SHP77 (cell line): ENCODE results near the gene SPP1.

ENCODE experiments used
- DNase-seq, 2 experiments: peaks; one replicate each; lab custom pipeline; 2025; lab: John Stamatoyannopoulos, UW

The SPP1 gene

DNA sequence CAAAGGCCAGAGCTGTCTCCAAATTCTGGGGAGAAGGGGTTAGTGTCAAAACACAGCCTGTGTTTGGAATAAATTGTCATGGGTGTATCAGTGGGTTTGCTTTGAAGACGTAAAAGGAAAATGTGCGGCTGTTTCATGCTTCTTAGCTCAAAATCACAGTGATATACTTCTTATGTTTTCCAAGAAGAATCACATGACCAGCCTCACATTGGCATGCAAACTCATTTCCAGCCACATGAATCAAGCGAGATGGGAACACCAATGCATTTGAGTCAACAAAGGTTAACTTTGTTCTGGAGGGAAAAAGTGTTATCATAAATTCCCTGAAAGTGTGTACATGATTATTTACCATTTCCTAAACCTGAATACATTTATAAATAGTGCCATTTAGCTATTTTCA is 19.0 kb upstream of the SPP1 start:
- DNase-seq, result no peak

DNA sequence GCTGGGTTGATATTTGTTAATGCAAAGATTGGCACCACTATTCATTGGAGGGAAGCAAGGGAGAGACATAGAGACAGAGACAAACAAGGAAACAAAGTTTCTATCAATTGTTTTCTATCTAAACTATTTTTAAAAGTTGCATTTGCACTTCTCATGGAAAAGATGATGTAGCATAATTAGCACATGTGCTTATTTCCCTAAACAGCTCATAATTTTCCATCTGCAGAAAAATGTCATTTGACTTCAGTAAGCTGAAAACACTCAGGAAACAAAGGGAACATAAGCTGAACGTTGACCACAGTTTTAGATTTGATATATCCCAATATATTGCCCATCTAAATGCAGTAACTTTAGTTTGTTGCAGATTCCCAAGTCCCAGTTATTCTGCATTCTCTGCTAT is 18.5 kb upstream of the SPP1 start:
- no peak for DNase-seq

DNA sequence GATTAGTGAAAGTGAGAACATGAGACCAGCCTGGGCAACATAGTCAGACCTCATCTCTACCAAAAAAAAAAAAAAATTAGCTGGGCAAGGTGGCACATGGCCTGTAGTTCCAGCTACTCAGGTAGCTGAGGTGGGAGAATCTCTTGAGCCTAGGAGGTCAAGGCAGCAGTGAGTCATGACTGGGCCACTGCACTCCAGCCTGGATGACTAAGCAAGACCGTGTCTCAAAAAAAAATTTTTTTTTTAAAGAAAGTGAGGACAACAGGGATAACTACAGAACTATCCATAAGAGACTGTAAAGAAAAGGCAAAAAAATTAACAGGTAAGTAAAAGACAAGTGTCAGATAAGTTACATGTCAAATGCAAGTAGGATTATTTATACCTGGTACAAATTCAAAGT is 13.5 kb upstream of the SPP1 start:
- no peak for DNase-seq

DNA sequence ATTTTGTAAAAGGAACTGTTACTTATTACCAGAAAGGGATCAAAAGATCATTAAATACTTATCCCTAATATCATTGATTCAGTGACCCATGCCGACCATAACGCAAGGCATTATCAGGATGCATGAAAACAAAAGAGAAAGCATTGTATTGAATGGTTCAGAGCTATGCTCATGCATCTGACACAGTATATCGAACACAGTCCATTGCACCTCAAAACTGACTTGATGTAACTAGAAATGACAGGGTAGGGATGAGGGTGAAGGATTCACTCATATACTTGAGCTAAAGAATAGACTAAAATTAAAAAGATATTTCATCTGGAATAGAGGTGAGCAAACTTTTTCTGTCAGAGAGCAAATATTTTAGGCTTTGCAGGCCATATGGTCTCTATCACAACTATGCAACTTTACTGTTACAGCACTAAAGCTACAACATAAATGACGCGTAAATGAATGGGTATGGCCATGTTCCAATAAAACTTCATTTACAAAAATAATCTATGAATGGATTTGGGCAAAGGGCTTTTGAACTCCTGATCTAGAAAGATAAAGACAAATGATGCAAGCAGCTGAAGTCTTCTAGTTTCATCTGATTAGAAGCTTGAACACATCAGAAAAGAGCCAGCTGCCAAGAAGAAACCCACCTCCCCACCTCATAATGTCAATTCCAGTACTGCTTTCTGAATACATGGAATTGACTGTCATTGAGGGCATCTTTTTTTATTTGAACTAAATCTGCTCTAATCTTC is 12.9 kb upstream of the SPP1 start:
- DNase-seq, result no peak

DNA sequence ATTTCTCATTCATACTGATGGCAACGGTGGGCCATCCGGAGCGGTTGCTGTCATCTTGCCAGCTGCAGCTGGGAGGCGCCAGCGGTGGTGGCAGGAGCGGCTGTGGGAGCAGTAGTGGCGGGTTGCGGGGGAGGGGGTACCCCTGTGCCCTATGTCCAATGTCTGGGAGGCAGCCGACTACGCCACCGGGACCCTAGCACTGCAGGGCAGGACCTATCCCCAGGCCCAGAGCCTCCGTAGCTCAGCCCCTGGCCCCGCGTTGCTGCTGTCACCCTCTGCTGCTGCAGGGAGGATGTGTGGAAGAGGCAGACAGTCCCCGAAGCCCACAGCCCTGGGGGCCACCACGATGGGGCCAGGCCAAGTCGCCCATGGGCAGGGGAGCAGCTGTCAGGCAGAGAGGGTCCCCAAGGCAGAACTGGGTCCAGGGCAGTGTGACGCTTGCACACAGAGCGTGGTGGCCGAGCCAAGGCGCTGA is 10.0 kb upstream of the SPP1 start:
- DNase-seq, result no peak

DNA sequence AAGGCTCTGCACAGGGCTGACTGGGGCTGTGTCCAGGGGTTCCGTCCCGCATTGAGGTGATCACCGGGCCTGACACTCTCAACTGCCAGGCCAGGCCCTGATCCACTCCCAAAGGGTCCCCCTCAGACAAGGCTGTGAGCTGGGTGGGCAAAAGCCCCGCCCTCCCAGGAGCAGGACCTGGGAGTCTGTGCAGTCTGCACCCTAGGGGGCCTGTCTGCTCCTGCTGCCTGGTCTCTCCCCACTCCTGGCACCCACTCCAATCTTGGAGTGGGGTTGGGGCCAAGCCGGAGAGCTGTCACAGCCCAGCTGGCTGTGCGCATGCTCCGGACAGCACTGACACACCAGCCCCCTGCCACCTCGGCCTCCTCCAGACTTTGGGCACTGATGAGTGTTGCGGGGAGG is 9.4 kb upstream of the SPP1 start:
- DNase-seq, result no peak

DNA sequence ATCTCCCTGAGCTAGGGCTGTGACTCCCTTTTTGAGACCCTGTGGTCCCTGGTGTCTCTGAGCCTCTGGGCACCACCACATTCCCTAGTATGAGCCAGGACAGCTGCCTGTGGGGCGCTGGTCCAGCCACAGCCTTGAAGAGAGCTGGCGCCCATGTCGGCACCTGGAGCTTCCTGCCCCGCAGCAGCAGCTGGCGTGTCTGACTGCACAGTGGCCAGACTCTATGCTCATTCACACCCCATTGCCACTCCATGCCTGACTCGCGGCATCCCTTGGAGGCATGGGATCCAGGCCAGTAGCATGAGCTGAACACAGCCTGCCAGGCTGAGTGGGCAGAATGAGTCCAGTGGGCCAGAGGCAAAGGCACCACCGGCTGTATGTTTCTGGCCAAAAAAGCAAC is 8.3 kb upstream of the SPP1 start:
- DNase-seq, result peak; percentile 27 to 64

DNA sequence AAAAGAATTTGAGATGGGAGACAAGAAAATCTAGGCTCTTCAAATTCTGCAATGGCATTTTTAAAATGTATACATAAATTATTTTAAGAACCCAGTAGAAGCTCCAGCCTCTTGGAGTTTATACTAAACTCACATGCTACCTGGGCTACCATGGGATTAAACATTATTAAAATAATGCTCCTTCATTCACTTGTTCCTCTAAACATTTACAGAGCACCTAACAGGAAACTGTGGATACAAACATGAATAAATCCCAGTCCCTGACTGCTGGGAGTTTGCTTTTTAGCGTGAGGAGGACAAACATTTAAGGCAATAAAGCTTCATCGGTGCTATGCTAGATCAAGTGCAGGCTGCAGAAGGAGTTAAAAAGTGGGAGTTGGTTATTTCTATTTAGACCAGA is 5.4 kb upstream of the SPP1 start:
- no peak for DNase-seq

DNA sequence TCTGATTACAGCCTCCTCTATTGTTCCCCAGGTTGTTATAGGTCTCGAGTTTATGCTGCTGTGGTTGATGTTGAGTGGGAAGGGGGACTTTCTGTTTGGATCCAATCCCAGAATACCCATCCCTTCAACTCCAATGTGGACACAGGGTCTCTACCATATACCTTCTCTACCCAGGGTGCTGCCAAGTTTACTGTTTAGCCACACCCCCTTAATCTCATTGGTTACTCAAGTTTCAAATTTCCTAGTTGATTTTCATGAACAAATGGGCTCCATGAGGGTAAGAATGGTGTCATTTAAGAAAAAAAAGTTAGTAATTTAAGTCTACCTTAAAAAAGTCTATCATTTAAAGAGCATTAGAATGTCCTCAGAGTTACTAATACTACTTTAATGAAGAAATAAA is 3.6 kb upstream of the SPP1 start:
- DNase-seq, result peak in 1 of 2 experiments; percentile 28

DNA sequence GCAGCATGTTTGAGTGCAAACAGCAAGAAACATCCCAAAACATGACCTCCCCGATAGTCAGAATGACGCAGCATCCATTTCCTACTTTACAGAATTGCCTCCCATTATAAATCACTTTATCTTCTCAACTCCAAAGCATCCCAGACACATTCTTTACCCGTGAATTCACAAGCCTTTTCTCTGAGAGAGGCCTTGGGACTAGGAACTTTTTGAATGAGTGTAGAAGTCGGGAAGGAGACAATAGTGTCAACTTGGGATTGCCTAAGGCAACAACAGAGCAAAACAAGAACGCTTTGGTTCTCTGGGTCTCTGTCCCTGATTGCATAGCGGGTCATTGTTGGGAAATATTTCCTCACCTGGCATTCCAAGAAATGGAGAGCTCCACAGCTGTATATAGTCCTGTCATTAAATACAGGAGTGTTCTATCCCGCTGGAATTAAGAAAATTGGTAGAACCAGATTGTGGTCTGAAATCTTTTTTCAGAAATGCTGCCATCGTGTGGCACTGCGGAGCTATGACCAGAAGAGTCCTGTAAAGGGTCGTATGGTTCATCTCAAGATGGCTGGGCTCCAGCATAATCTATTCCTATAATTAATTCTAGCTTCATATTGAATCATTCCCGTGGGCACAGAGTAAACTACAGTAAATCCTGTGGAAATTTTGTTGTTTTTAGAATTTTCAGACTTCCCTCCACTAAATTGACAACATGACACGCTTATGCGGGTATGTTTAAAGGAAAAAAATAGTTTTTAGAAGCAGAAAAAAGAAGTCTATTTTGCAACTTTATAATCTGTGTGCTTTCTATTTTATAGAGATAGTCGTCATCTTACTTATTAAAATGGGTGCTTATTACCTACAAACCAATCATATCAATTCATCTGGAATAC is 2.0 kb upstream of the SPP1 start:
- peak; percentile 77 to 86 for DNase-seq

DNA sequence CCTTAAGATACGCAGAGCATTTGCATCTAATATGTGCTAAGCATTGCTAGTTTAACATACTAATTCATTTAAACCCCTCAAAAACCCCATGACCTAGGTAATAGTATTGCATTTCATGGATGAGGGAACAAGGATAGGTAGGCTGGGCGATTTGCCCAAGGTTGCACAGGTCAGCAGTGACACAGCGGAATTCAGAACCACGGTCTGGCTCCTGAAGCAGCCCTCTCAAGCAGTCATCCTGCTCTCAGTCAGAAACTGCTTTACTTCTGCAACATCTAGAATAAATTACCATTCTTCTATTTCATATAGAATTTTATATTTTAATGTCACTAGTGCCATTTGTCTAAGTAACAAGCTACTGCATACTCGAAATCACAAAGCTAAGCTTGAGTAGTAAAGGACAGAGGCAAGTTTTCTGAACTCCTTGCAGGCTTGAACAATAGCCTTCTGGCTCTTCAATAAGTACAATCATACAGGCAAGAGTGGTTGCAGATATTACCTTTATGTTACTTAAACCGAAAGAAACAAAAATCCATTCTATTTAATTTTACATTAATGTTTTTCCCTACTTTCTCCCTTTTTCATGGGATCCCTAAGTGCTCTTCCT is 555 bp upstream of the SPP1 start:
- DNase-seq, result peak; percentile 66 to 79

DNA sequence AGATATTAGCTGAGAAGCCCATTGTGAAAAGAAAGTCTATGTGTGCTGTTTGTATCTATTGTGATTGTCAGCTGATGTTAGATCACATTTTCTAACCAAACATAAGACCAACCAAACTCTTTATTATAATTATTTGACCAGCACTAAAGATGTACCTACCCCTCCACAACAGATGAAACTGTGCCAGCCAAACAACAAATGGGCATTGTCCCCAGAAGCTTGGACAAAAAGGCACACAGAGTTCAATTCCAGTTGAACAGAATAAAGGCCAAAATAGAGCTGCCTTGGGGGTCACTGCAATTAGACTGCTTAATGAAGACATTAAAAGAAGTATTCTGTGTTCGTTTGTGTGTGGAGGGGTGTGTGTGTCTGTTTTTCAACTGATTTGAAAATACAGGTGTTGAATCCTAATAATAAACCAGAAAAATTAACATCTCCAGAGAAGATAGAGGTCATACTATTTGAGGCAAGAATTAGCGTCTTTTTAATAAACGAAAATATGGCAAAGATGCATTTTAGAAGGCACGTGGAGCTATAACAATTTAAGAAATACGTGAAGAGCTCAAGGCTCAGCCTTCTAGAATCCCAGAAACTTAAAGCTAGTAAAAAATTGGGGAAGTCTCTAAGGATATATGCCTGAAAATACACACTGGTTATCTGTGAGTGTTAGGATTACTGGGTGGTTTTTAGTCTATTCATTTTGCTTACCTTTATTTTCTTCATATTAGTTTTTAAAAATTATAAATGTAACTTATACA is 2.2 kb downstream of the SPP1 start:
- no peak for DNase-seq

DNA sequence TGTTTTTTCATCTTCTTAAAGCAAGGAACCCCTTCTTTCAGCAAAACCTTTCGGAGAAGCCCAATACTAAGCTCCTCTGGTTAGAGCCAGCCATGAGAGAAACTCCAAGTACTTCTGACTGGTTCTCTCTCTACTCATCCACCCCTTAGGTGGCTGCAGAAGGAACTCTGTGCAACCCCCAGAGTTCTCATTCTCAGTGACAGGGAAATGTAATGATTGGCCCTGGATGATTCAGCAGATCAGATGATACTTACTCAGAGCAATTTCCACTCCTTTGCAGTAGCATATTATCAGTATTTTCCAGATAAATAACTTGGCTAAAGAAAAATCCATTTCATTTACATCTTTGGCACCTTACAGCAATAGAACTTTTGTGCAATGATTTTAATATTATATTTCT is 3.2 kb downstream of the SPP1 start:
- DNase-seq, result no peak

DNA sequence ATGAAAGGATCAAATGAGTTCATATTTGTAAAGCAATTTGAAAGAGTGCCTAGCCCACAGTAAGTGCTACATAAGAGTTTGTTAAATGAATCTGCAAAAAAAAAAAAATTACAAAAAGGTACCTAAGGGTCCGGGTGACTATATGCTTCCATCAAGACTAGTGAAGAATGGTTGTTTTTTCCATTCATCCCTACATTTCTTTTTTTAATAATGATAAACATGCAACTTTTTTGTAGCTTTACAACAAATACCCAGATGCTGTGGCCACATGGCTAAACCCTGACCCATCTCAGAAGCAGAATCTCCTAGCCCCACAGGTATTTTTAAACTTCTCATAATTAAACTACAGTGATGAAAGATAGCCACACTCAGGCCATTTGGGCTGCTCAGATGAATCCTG is 4.3 kb downstream of the SPP1 start:
- no peak for DNase-seq

DNA sequence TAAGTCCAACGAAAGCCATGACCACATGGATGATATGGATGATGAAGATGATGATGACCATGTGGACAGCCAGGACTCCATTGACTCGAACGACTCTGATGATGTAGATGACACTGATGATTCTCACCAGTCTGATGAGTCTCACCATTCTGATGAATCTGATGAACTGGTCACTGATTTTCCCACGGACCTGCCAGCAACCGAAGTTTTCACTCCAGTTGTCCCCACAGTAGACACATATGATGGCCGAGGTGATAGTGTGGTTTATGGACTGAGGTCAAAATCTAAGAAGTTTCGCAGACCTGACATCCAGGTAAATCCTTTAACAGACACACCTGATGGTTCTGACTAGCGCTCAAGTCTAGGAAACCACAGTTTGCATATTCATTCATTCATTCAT is 6.0 kb downstream of the SPP1 start:
- DNase-seq, result no peak

DNA sequence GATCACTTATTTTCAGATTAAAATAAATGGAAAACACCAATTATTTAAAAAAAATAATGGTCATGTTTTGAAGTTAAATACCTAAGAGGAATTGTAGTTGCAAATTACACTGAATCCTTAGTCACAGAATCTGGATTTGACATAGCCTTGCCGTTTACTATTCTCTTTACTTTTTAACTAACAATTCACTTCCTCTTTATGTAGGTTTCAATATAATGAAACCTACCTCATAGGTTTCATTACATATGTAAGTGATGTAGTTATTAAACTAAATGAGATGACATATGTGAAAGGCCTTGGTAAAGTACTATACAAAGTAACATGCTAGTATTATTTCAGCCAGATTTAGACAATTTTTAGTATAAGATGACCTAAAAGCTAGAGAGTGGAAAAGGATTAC is 6.5 kb downstream of the SPP1 start:
- no peak for DNase-seq

DNA sequence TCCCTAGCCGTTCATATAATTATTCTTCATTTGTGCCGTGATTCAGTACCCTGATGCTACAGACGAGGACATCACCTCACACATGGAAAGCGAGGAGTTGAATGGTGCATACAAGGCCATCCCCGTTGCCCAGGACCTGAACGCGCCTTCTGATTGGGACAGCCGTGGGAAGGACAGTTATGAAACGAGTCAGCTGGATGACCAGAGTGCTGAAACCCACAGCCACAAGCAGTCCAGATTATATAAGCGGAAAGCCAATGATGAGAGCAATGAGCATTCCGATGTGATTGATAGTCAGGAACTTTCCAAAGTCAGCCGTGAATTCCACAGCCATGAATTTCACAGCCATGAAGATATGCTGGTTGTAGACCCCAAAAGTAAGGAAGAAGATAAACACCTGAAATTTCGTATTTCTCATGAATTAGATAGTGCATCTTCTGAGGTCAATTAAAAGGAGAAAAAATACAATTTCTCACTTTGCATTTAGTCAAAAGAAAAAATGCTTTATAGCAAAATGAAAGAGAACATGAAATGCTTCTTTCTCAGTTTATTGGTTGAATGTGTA is 7.0 kb downstream of the SPP1 start:
- no peak for DNase-seq

DNA sequence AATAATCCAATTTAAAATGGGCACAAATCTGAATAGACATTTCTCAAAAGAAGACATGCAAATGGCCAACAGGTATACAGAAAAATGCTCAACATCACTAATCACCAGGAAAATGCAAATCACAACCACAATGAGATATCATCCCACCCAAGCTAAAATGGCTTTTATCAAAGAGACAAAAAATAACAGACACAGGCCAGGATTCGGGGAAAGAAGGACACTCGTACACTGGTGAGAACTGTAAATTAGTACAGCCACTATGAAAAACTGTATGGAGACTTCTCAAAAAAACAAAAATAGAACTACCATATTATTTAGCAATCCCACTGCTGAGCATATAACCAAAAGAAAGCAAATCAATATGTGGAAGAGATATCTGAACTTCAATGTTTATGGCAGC is 8.5 kb downstream of the SPP1 start:
- no peak for DNase-seq

DNA sequence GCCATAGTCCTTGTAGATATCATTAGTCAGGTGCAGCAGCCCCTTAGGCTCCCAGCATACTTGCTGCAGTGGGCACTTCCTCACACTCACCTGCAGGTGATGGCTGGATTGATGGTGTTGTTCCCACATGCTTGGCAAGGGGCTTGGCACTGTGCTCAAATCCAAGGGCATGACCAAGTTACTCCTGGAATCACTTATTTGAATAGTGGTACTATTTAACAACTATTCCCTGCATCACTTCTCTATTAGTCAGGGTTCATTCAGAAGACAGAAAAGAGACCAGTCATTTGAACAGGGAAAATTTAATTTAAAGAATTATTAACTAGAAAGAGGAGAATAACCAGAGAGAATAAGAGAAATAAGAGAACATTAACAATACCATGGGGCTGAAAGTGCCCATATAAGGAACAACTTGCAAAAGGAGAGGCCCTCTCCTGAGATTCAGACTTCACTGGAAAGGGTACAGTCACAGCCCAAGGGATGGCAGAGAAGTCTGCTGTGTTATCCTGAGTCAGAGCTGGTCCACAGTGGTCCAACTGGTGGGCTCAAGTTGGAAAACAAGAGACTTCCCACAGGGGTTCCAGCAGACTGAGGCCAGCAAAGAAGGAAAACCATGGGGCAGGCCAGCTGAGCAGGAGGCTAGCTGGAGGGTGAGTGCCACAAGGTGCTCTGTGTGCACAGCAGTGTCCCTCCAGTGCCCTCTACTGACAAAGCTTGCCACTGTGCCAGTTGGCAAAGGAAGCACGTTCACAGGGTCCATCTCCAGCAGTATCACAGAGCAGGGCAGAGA is 9.8 kb downstream of the SPP1 start:
- DNase-seq, result peak; percentile 83 to 88

DNA sequence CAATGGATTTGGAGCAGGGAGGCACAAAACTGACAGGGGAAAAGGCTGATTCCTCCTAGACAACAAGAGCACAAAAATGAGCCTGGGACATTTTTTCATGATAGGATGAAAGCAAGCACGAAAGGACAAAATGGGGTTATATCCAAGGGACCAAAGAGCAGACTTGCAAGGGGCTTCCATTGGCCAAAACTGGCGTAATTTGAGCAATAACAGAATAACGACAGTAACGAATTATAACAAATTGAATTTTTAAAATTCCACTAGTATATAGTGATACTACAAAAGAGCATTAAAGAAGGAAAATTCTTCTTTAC is 10.3 kb downstream of the SPP1 start:
- no peak for DNase-seq

DNA sequence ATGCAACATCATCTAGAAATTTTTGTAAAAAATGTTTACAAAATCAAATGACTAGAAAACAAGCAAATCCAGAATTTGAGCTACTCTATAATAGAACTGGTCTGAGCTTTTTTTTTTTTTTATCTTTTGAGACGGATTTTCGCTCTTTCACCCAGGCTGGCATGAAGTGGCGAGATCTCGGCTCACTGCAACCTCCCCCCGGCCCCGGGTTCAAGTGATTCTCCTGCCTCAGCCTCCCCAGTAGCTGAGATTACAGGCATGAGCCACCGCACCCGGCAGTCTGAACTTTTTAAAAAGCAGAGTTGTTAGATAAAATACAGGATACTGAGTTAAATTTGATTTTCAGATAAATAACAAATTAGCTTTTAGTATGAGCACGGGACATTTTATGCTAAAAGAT is 11.0 kb downstream of the SPP1 start:
- DNase-seq, result no peak
